Measurements from ENCODE around the gene ZNF618. TPM values are rescaled to one million over a fixed set of nuclear protein-coding genes. Genes with fewer than 3 reads are reported as not detected.

The ZNF618 gene
- total and polyA plus RNA-seq, 8 donors: 5.1 to 14.0 (median 8.1) TPM

DNA sequence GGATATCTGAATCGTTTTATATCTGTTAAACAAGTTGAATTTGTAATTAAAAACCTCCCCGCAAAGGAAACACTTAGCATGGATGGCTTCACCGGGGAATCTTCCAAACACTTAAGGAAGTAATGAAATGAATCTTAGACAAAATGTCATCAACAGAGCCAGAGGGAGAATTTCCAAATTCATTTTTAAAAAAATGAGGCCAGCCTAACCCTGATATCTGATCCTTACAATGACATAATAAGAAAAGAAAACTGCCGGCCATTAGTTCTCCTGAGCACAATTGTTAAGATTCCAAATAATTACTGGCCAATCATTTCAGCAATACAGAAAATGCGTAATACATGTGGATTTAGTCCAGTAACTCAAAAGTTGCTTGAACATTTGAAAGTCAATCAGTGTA lies 229.1 kb downstream of the ZNF618 start:
- H3K9me3 ChIP-seq: no peaks in the 10 kb centered on the region
- TF ChIP-seq, protein P1, sequence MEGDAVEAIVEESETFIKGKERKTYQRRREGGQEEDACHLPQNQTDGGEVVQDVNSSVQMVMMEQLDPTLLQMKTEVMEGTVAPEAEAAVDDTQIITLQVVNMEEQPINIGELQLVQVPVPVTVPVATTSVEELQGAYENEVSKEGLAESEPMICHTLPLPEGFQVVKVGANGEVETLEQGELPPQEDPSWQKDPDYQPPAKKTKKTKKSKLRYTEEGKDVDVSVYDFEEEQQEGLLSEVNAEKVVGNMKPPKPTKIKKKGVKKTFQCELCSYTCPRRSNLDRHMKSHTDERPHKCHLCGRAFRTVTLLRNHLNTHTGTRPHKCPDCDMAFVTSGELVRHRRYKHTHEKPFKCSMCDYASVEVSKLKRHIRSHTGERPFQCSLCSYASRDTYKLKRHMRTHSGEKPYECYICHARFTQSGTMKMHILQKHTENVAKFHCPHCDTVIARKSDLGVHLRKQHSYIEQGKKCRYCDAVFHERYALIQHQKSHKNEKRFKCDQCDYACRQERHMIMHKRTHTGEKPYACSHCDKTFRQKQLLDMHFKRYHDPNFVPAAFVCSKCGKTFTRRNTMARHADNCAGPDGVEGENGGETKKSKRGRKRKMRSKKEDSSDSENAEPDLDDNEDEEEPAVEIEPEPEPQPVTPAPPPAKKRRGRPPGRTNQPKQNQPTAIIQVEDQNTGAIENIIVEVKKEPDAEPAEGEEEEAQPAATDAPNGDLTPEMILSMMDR (IDR thresholded peaks at IDR 0.05): no peak
- no peaks in the 10 kb centered on the region for H3K36me3 ChIP-seq
- H3K27me3 ChIP-seq: no peaks in the 10 kb centered on the region
- no peak overlapping the region for H3K4me3 ChIP-seq
- H3K27ac ChIP-seq: no peak overlapping the region
- 70 to 75% methylated on average over 5 of the region's 5 CpGs for WGBS, 2 donors
- peaks cover 0 to 9% (median 3%) of the 10 kb centered on the region in 3 donors for H3K4me1 ChIP-seq
- ATAC-seq (no peak), FAIRE-seq (no peak), DNase-seq (no peak)
- intact Hi-C loops (cut with DNase I): loop anchor here in 2 of 3 donors (5.0 kb wide), 1 partner anchor 182 kb away; no protein-coding TSS in a partner anchor

Other genes starting within 250 kb of the ZNF618 start
- 100 to 1,000 TPM in 3 of 6 donors, 10 to 100 TPM in 3; 62.7 to 108 (median 89.2) TPM for gene AMBP, start 202.0 kb downstream of the ZNF618 start, total RNA-seq
- gene AMBP, start 202.0 kb downstream of the ZNF618 start, polyA plus RNA-seq: 100 to 1,000 TPM; 178 to 370 TPM
- gene KIF12, start 223.0 kb downstream of the ZNF618 start, total RNA-seq: 100 to 1,000 TPM in 1 of 6 donors, 10 to 100 TPM in 5; 40.4 to 124 (median 58.5) TPM
- 100 to 1,000 TPM; 393 to 605 TPM for gene KIF12, start 223.0 kb downstream of the ZNF618 start, polyA plus RNA-seq